Cardiac muscle cell (in vitro differentiated cells and primary cell): ENCODE measurements around the gene ANKRD53. TPM values are rescaled to one million over a fixed set of nuclear protein-coding genes. Genes with fewer than 3 reads are reported as not detected.
A peak's percentile ranks its signal among the peaks of the same experiment; 100 is the strongest.

ENCODE experiments used
- DNase-seq, 2 donors: peaks; one replicate each; pipeline versions ENCODE4 v3.0.0 to v3.0.0-alpha.2; 2010 to 2017; ENCODE audit warnings: low read depth in 1 of 2, low spot score in 1 of 2
- H3K27ac ChIP-seq: fragments of 200-600 bp; sonication (generic); 2 replicates; pipeline ENCODE4 v1.5.1; 2016
- H3K27me3 ChIP-seq: fragments of 200-600 bp; sonication (generic); 2 replicates; pipeline ENCODE4 v1.6.0; 2016; ENCODE audit warnings: control low read depth
- H3K36me3 ChIP-seq: fragments of 200-600 bp; sonication (generic); 2 replicates; pipeline ENCODE4 v1.5.1; 2016; ENCODE audit warnings: control low read depth
- H3K4me1 ChIP-seq: fragments of 200-600 bp; sonication (generic); 2 replicates; pipeline ENCODE4 v1.8.1; 2017; ENCODE audit warnings: low read depth, mild to moderate bottlenecking, mixed run types
- H3K4me3 ChIP-seq: fragments of 200-600 bp; sonication (generic); 2 replicates; pipeline ENCODE4 v1.5.1; 2016; ENCODE audit warnings: mild to moderate bottlenecking
- H3K9me3 ChIP-seq: fragments of 200-600 bp; sonication (generic); 2 replicates; pipeline ENCODE4 v1.5.1; 2017; ENCODE audit warnings: low read depth, mild to moderate bottlenecking, control low read depth
- CTCF ChIP-seq: IDR thresholded peaks from 2 replicates; pipeline ENCODE4 v1.5.1; 2012; ENCODE audit warnings: low read depth, mild to moderate bottlenecking, low read length
- polyA plus RNA-seq: library from polyadenylated mRNA; unstranded; fragments of >200 nt; fragmentation: Nextera tagmentation; extraction: Ambion mirVana; gene quantifications from 2 replicates; pipeline ENCODE4 v1.2.1, GENCODE V29; 2016
- total RNA-seq: library from RNA; depleted of rRNA; stranded (reverse); fragments of >200 nt; gene quantifications from 2 replicates; pipeline ENCODE4 v1.2.3, GENCODE V29; 2016

The ANKRD53 gene
- total and polyA plus RNA-seq, 2 experiments from 2014 or later: 0.92 to 0.99 TPM

DNA sequence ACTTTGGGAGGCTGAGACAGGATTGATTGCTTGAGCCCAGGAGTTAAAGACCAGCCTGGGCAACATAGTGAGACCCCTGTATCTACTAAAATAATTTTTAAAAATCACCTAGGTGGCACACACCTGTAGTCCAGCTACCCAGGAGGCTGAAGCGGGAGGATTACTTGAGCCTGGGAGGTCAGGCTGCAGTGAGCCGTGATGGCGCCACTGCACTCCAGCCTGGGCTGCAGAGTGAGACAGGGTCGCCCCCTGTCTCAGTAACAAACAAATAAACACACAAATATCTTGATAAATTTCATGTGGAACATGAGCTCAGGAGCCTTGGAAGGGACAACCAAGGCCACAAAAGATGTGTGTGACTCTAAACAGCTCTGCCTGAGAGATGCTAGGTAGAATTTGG, 11.7 kb upstream of the ANKRD53 start:
- Histone ChIP-seq H3K27me3 (peaks cover 92% of the 10 kb centered on the region), H3K4me1 (no peaks in the 10 kb centered on the region), H3K9me3 (no peaks in the 10 kb centered on the region), H3K4me3 (no peak overlapping the region), H3K36me3 (no peaks in the 10 kb centered on the region), H3K27ac (no peak overlapping the region)
- no peak for DNase-seq
- no peak for TF ChIP-seq CTCF

DNA sequence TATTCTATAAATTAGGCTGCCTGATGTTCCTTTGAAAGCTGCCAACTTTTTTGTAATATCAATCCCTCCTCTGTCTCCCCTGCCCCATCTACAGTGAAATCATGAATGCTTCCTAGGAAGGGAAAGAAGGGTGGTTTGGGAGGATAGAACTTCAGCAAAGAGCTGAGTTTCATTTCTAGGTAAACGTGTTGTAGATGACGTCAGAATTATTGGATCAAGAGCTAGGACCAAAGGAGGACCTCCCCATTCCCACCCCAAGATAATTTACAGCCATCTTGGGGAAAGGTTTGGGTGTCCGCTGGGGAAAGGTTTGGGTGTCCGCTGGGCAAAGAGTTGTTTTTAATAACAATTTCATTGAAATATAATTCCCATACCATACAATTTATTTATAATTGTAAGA, 11.2 kb upstream of the ANKRD53 start:
- no peaks in the 10 kb centered on the region for H3K36me3 ChIP-seq
- H3K4me1 ChIP-seq: no peaks in the 10 kb centered on the region
- peaks cover 92% of the 10 kb centered on the region for H3K27me3 ChIP-seq
- no peak for TF ChIP-seq CTCF
- no peak for DNase-seq
- no peak overlapping the region for H3K27ac ChIP-seq
- H3K9me3 ChIP-seq: no peaks in the 10 kb centered on the region
- no peak overlapping the region for H3K4me3 ChIP-seq

DNA sequence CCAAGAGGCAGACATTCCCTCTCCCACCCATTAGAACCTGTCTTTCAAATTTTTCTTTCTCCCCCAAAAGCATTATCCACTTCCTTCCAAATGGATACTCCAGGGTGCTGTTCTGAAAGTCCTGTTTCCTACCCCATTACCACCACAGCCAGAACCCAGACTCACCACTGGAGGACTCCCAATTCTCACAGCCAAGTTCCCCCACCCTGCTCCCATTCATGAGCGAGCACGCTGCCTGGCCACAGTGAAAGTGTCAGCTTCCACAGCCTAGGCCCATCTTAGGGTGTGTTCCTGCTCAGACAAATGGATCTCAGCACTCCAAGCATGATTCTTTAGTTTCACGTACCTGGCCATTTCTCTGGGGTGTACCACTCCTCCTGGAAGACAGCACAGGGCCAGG, 3.8 kb upstream of the ANKRD53 start:
- no peak for DNase-seq

DNA sequence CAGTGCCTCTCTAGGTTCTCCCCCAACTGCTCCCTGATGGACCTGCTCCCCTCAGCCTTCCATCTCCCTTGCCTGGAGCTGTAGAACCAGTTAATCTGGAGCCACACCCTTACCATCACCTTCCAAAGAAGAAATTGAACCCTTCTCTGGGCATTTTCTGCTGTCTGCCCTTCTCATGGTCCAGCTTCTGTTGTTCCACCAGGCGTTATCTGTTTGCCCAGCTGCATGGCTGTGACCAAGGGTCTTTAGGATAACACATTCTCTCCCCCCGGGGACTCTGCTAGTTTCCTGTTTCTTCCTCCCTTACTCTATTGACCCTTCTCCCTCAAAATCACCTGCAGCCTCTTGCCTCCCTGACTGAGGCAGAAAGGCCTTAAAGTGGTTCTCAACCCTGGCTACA, 3.2 kb upstream of the ANKRD53 start:
- H3K9me3 ChIP-seq: no peaks in the 10 kb centered on the region
- no peak overlapping the region for H3K27ac ChIP-seq
- H3K4me1 ChIP-seq: peaks cover 9% of the 10 kb centered on the region
- no peak overlapping the region for H3K4me3 ChIP-seq
- no peak for DNase-seq
- TF ChIP-seq CTCF: no peak
- H3K36me3 ChIP-seq: no peaks in the 10 kb centered on the region
- H3K27me3 ChIP-seq: peaks cover 30% of the 10 kb centered on the region

More for the DNA sequence above, 3.8 kb upstream of the ANKRD53 start:
- Histone ChIP-seq H3K4me3 (no peak overlapping the region), H3K4me1 (peaks cover 9% of the 10 kb centered on the region), H3K27me3 (peaks cover 37% of the 10 kb centered on the region), H3K27ac (no peak overlapping the region), H3K36me3 (no peaks in the 10 kb centered on the region), H3K9me3 (no peaks in the 10 kb centered on the region)
- TF ChIP-seq CTCF: no peak

- Histone ChIP-seq H3K27me3 (peaks cover 10% of the 10 kb centered on the region), H3K9me3 (no peaks in the 10 kb centered on the region), H3K27ac (no peak overlapping the region), H3K4me1 (peaks cover 9% of the 10 kb centered on the region), H3K4me3 (peak overlapping the region; percentile 30), H3K36me3 (no peaks in the 10 kb centered on the region)
- DNase-seq: peak in 1 of 2 donors; percentile 88
- TF ChIP-seq CTCF: no peak
Measured at GRCh38 chr2:70977605-70978205, 725 bp upstream of the ANKRD53 start.

DNA sequence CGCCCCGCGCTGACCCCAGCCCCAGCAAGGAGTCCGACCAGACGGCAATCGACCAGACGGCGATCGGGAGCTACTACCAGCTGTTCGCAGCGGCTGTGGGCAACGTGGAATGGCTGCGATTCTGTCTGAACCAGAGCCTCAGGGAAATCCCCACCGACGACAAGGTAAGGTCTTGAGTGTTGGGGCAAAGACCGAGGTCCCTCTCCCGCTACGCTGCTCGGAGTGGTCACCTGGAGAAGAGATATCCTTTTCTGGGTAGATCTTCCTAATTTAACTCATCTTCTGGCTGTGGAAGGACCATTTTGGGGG, 704 bp downstream of the ANKRD53 start:
- no peaks in the 10 kb centered on the region for H3K36me3 ChIP-seq
- no peak overlapping the region for H3K27ac ChIP-seq
- no peaks in the 10 kb centered on the region for H3K9me3 ChIP-seq
- H3K4me1 ChIP-seq: peaks cover 9% of the 10 kb centered on the region
- peak overlapping the region; percentile 30 for H3K4me3 ChIP-seq
- no peak for DNase-seq
- peaks cover 10% of the 10 kb centered on the region for H3K27me3 ChIP-seq
- no peak for TF ChIP-seq CTCF
